ENCODE measurements around the gene FEM1B.

The FEM1B gene

DNA sequence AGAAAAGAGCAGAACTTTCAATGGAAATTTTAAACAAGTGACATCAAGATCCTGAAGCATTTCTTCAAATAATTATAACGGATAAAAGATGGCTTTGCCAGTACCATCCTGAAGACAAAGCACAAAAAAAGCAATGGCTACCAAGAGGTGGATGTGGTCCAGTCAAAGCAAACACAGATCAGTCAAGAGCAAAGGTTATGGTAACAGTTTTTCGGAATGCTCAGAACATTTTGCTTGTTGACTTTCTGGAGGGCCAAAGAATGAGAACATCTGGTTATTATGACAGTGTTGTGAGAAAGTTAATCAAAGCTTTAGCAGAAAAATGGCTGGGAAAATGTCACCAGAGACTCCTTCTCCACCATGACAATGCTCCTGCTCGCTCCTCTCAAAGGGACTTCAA is 31.5 kb downstream of the FEM1B start:
- DNase-seq (ENCODE audit: low read depth in 2 of 2) = no peak

DNA sequence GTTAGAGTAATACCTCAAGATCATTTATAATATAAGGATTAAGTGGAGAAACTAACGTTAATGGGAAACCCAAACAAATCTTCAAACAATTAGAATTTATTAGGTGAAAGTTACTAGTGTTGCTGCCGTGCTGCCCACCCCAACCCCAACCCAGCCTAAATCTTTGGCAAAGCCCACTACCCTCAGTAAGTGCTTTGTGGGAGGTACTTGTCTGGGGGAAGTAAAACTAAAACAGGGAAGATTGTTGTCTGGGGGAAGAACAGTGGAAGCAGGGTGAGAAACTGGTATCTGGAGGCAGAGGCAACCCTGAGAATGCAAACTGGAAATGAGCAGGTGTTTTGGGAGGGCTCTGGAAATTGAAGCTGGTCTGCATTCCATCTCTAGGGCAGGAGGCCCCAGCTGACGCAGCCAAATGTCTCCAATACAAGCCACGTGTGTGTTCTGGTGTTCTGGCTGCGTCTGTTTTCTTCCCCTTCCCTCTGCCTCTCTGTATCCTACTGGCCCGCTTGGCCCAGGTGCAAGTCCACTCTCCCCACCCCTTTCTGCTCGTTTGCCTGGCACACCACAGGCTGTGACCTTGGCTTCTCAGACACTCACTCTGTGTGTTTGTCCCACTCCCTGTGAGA is 32.7 kb downstream of the FEM1B start:
- no peak for DNase-seq (ENCODE audit: low read depth in 2 of 2)

DNA sequence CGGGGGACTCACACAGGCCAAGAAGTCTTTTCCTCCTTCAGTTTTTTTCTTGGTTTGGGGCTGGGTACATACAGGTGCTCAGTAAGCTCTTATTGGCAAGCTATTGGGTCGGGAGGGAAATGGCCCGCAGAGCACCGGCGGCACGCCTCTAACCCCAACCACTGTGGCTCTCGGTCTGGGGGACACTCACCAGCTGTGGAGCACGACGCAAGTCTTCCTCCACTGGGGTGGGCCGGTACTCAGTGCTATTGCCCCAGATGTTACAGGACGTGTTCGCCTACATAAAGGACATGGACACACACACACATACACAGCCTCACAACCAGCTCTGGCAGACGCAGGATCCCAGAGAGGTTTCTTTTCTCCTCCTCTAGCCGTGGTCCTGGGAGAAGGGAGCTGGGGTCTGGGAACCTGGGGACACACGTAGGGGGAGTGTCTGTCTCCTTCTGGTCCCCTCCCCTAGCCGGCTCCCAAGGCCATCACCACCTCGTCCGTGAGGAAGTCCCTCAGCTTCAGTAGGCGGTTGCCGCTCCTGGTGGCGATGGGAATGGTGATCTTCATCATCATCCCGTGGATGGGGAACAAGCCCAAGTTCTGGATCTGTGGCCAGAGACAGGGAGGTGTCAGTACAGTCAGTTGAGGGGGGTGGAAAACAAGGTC is 33.4 kb downstream of the FEM1B start:
- no peak for DNase-seq (ENCODE audit: low read depth in 2 of 2)

DNA sequence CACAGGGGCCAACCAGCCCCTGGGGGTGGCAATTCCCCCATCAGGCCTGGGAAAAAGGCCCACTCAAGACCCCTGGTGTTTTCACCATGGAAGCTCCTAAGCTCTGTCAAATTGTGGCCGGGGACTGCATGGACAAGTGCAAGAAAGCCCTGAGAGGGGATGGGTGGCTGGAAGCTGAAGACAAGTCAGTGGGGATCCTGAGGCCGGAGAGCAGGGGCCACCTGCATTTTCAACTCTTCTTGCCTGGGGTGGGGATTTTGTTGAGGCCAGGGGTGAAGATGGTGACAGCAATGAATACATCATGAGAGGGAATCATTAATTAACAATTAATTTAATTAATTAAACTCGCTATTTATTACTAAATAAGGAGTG is 33.9 kb downstream of the FEM1B start:
- no peak for DNase-seq (ENCODE audit: low read depth in 2 of 2)

DNA sequence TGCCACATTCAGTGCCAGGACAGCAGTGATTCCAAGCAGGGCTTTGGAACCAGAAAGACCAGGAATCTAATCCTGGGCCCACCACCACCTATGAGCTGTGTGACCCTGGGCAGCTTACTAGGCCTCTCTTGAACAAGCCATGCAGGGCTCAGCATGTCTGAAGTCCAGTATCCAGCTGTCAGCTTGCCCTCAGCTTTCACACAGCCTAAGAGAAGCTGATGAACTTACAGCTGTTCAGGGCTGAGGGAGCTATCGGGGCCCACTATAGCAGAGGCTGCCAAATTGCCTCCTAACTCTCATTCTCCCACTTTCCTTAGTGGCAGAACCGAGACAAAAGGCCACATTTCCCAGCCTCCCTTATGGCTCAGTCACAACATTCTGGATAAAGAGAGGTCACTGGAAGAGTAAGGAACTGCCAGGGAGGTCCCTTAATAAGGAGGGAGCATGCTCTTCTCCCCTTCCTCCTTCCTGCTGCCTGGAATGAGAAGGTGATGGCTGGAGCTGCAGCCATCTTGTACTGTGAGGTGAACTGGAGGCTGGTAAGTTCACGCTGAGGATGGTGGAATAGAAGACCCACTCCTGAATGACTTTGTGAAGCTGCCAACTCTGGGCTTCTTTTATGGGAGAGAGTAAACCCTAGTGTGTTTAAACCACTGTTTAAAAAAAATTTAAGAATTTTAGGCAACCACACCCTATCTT is 34.5 kb downstream of the FEM1B start:
- no peak for DNase-seq (ENCODE audit: low read depth in 2 of 2)

DNA sequence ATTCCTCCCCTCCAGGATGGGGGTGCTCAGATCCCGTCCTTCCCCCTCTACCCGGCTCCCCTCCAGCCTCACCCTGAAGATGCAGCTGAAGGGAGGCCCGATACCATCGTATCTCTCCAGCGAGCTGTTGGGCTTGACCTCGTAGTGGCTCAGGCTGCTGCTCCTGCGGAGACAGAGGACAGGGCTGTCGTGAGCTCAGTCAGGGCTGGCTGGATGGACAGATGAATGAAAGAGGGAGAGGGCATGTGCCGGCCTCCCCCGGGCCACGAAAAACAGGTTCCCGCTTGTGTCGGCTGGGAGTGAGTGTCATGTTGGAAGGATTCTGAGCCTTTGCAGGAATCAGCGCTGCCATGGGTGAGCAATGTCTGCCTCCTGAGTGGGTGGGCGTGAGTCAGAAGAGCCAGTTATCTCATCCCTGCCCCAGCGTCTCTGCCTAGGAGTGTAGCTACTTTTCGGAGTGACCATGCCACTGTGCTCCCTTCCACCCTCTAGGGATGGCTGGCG is 35.2 kb downstream of the FEM1B start:
- no peak for DNase-seq (ENCODE audit: low read depth in 2 of 2)

DNA sequence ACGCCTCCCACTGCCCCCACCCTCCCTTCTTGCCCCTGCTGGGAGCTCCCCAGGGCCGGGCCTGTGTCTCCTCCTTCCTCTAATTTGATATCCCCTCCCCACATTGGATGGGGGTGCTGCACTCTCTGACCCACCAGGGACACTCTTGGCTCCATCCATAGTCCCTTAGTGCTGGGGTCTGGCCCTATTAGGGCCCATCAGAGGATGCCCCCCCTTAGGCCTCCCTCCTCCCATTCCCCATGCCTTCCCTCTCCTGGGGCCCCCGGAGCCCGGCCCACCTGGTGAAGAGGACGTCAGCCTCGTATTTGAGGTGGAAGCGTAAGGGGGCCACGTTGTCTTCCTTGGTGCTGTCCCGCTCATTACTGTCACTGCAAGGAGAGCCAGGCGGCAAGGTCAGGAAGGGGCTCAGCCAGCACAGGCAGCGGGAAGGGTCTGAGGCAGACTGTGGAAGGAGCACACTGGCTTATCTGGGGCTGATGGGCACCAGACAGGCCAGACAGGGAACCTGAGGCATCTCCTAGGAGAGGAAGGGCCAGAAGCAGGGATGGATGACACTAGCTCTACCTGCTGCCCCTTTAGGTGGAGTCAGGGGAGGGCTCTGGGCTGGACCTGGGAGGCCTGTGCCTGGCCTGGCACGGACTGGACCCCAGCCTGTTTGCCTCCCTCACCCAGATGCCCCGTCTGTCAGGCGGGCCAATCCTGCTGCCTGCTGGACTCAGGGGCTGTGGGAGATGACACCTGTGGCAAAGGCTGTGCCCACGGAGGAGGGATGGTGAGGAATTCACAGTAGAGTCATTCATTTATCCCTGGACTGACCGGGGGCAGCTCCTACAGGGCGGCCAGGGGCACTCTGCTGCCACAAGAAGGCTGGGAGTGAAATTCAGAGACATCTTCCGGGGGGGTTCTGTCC is 36.2 kb downstream of the FEM1B start:
- DNase-seq (ENCODE audit: low read depth in 2 of 2) = no peak

DNA sequence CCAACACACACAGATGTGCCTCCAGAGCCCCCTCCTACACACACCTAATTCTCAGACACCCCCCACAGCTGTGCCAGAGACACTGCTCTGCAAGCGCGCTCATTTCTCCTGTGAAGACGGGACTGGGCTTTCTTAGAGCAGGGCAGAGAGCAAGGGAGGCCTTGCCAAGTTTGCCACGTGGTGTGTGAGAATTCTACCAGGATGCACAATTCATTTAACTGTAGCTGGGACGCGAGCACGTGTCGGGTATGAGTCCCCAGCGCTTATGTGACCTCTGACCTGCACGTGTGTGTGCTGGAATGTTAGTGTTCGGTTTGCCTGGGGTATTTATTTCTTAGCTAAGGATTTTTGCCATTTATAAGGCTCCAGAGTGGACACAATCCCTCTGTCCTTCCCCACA is 37.0 kb downstream of the FEM1B start:
- no peak for DNase-seq (ENCODE audit: low read depth in 2 of 2)

DNA sequence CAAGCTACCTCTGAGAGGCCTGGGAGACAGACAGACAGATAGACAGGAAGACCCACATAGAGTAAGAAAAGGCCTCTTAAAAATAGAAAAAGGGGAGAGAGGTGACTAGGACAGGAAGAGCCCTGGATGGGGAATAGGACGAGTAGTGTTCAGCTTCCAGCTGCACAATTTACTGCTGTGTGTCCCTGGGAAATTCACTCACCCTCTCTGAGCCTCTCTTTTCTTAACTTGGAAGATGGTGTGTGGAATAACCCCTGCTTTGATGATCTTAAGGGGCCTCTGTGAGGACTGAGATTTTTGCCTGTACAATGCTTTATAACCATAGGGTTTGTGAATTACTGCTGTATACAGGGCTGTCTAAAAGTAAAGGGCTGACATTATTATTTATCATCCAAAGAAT is 37.5 kb downstream of the FEM1B start:
- DNase-seq (ENCODE audit: low read depth in 2 of 2) = no peak

DNA sequence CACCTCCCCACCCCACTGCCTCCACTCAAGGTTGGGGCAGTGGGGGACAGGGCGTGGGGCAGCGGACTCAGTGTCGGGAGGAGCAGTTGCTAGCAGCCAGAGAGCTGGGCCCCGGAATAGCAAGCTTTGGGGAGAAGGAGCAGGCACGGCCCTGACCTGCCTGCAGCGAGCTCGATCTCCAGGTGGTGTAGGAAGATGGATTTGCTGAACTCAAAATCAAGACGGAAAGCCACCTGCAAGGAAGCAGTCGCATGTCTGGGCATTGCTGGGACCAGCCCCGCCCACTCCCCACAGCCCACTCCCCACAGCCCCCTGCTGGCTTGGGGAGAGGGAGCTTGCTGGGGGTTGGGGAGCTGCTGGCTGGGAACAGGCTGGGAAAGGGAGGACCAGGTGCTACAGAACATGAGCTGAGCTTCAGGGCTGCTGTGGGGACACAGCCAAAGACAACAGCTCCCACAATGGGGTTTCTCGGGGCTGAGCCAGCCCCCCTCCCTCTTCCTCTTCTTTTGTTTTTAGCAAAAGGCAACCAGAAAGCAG is 38.0 kb downstream of the FEM1B start:
- no peak for DNase-seq (ENCODE audit: low read depth in 2 of 2)

DNA sequence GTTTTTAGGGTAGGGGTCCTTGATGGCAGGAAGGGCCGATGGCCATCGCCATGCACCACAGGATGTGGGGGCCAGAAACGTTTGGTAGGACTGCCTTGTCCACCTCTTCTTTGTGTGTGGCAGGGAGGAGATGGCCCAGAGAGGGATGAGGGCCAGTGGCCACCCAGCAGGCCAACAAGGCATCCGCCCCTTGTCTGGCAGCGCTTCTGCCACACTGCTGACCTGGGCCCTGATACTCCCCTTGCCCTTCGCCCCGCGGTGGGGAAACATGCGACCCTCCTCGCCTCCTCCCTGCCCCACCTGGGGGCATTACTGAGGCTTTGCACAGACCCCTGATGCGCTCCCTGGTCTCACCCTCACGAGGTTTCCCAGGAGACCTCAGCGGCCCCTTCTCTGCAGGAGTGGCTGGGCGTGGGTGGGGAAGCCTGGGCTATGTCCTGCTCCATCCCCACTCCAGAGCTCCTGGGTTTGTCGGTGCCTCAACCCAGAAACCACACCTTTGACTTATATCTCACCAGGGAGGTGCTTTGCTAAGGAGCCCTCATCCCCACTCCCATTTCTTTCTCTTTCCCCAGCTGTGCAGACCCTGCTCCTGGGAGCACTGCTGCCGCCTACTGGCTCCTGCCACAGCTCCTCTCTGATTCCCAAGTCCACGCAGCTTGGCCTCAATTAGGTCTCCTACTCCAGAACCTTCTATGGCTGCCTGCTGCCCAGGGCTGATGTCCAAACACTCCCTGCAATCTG is 38.7 kb downstream of the FEM1B start:
- DNase-seq (ENCODE audit: low read depth in 2 of 2) = no peak

DNA sequence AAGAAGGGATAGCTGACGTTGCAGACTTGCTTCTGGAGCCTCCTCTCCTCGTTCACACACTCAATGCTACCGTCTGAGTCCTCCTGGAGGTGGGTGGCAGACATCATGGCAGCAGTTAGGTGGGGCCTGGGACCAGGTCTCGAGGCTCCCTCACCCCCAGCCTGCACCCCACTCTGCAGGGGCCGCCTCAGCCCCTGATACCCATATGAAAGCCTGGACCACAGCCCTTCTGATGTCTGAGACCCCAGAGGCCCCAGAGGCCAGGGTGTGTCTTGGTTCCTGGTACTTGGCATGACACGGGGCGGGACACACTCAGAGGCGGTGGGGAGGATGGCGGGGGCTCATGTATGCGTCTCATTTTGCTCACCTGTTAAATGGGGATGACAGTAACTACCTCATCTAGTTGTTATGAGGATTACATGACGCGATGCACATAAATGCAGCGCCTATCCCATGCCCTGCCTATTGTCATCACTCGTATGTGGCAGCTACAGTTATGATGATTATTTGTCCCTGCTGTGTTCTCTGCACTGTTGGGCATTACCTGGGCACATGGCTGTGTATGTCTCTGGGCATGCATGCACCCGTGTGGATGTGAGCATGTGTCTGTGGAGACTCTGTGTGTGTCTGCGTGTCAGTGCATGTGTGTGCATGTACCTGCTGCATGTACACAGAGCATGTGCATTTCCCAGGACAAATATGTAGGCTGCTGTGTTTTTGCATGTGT is 39.9 kb downstream of the FEM1B start:
- DNase-seq (ENCODE audit: low read depth in 2 of 2) = no peak

DNA sequence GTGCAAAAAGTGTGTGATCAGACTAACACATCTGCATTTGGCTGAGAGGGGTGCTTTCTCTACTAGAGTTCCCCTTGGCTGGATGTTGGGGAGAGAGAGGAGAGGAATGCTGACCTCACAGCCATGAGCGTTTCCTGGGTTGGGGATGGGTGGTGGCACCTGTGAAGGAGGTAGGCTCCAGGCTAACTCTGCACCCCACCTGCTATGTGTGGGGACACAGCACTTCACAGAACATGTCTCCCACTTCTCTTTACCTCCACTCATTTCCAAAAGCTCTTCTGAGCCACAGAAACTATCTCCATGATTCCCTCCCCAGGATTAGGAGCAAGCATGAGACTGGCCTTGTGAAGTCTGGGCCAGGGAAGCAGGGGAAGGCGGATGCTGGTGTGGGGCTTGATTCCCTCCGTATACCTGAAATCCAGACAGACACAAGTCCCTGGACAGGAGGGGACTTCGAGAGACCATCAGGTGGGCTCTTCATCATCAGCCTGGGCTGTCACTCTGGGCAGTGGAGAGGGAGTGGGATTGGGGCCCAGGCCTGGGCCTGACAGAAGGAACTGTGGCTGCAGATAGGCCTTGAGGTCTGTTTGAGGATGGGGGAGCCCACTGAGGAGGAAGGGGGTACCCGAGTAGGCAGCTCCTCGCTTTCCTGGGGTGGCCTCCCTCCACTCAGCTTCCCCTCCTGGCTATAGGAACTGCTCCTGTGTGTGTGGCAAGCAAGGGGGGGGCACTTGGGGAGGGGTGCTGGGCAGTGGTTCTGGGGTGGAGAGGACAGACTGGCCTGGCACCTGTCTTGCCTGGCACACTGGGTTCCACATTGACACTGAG is 40.7 kb downstream of the FEM1B start:
- no peak for DNase-seq (ENCODE audit: low read depth in 2 of 2)

DNA sequence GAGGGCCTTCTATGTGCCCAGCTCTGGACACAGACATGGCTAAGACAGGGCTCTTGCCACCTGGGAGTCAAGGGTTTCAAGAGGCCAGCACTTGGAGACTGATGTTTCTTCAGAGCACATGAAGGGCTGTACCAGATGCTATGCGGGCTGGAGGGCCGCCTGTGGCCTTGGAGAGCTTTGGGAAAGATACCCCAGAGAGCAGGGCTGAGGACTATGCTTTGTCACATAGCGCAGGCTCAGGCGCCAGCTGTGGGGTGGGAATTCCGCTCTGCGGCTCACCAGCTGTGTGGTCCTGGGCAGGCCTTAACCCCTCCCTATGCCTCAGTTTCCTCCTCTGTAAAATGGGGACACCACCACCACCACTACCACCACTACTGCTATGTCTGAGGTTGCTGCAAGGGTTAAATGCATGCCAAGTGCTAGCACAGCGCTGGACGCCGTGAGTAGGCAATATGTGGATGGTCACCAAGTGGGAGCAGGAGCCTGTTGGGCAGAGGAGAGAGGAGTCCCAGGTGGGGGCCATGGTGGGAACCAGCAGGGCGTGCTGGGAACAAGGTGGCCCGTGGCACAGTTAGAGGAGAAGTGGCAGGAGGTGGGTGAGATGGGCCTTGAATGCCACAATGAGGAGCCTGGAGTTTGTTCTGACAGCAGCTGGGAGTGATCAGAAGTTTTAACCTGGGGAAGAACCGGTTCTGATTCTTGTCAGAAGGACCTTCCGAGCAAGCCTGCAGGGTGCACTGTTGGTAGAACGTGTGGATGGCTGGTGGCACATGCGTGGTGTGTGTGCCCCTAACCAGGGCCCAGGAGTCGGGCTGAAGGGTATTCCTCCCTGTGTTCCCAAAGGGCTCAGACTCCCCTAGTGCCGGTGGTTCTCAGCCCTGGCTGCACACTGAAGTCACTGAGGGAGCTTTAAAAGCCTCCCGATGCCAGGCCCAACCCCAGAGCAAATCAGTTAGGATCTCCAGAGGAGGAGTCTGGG is 41.7 kb downstream of the FEM1B start:
- DNase-seq (ENCODE audit: low read depth in 2 of 2) = no peak

DNA sequence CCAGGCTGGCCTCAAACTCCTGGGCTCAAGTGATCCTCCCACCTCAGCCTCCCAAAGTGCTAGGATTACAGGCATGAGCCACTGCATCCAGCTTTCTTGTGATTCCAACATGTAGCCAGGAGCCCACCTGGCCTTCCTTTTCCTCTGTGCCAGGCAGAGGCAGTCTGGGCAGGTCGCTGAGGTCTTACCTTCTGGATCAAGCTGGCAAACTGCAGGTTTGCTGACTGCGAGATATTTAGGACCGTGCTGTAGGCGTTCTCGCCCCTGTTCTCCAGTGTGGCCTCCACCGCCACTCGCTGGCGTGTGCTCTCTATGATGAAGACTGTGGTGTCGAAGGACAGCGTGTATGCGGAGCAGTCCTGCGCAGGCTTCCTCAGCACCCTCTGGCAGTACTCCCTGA is 42.5 kb downstream of the FEM1B start:
- no peak for DNase-seq (ENCODE audit: low read depth in 2 of 2)

DNA sequence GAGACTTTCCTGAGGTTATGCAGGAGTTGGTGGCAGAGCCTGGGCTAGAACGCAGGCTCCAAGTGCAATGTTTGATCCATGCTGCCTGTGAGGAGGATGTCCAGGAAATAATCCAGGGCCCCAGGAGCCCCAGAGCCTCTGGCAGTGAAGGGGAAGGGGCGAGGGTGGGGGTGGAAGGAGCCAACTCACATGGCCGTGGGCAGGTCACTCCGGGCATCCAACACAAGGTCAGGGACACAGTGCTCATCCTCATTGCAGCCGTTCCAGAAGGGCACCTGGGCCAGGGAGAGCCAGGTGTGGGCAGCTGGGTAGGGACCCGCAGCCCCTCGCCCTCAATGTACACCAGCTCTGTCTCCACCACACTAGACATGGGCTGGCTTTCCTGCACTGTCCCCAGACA is 43.7 kb downstream of the FEM1B start:
- DNase-seq (ENCODE audit: low read depth in 2 of 2) = no peak

DNA sequence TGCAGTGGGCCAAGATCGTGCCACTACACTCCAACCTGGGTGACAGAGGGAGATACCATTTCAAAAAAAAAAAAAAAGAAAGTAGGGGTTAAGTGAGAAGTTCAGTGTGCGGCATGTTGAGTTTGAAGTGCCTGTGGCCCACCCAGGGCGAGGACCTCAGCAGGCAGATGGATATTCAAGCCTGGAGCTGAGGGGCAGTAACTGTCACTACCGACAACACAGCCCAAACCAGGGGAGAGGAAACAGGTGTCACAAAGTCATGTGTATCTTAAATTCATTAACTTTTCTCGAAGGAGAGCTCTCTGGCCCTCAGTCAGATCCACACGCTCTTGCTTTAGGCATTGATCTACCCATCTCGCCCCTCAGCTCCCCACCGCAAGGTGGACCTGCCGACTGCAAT is 45.3 kb downstream of the FEM1B start:
- DNase-seq (ENCODE audit: low read depth in 2 of 2) = no peak

DNA sequence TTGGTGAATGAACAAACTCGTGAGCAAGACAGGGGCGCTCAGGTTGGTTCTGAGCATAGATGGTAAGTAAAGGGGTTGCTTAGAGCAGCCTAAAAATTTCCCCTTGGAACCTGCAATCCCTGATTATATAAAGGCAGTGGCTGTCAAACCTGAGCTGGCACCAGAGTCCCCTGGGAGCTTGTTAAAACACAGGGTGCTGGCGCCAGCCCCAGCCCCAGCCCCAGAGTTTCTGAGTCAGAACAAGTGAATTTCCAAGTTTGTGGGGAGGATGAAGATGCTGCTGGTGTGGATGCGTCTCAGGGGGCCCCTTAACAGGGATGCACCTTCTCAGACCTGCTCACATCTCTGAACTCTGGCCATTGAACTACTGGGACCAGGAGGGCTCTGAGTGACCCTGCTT is 48.2 kb downstream of the FEM1B start:
- DNase-seq (ENCODE audit: low read depth in 2 of 2) = no peak

Measured in stimulated activated CD8-positive, alpha-beta memory T cell treated with anti-CD3 and anti-CD28 coated beads, Interleukin-2, amount 100 ng/mL, for 48 hours (primary cell).